PFSK-1 (cell line): ENCODE results near the gene NIT1.
A peak's percentile ranks its signal among the peaks of the same experiment; 100 is the strongest.

Experiments used
- FOXP2 ChIP-seq: optimal IDR thresholded peaks from 2 replicates; pipeline ENCODE3; 2011; ENCODE audit warnings: borderline replicate concordance, control low read depth, inconsistent platforms; ENCODE audit not compliant: insufficient read depth; ENCODE audit errors: extremely low read length, extremely low read depth
- POLR2AphosphoS5 ChIP-seq: IDR thresholded peaks from 2 replicates; pipeline ENCODE4 v1.6.1; 2012; ENCODE audit warnings: low read depth, mild to moderate bottlenecking, control low read depth, low read length, moderate library complexity
- SIN3A ChIP-seq: IDR thresholded peaks from 2 replicates; pipeline ENCODE4 v1.6.1; 2012; ENCODE audit warnings: mild to moderate bottlenecking, low read length, moderate library complexity, borderline replicate concordance; ENCODE audit not compliant: insufficient read depth
- TAF1 ChIP-seq: IDR thresholded peaks from 2 replicates; pipeline ENCODE4 v1.6.1; 2012; ENCODE audit warnings: low read length, control low read depth, borderline replicate concordance; ENCODE audit not compliant: insufficient read depth
- TF ChIP-seq, protein P1 (sequence below), 2 experiments: IDR thresholded peaks; 2 replicates each; pipeline versions ENCODE4 v1.6.1 to v1.8.0; 2011 to 2012; ENCODE audit warnings: low read depth in 2 of 2, low read length in 2 of 2, control low read depth in 1 of 2, inconsistent platforms in 1 of 2, mild to moderate bottlenecking in 1 of 2, moderate library complexity in 1 of 2; ENCODE audit not compliant: insufficient read depth in 1 of 2

NIT1 gene

DNA sequence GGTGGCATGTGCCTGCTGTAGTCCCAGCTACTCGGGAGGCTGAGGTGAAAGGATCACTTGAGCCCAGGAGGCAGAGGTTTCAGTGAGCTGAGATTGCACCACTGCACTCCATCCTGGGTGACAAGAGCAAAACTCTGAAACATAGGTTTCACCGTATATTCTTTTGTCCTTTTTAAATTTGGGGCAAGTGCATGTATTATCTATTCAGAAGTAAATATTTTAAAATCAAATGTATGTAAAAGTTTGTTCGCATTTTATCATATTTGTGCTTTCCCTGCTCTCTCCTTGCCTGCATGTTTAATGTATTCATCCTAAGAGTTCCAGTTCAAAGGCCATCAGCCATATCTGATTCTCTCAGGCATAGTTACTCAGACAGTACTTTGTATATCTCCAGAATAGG is 27.9 kb downstream of the NIT1 start:
- no peak for TF ChIP-seq TAF1
- TF ChIP-seq, protein P1, sequence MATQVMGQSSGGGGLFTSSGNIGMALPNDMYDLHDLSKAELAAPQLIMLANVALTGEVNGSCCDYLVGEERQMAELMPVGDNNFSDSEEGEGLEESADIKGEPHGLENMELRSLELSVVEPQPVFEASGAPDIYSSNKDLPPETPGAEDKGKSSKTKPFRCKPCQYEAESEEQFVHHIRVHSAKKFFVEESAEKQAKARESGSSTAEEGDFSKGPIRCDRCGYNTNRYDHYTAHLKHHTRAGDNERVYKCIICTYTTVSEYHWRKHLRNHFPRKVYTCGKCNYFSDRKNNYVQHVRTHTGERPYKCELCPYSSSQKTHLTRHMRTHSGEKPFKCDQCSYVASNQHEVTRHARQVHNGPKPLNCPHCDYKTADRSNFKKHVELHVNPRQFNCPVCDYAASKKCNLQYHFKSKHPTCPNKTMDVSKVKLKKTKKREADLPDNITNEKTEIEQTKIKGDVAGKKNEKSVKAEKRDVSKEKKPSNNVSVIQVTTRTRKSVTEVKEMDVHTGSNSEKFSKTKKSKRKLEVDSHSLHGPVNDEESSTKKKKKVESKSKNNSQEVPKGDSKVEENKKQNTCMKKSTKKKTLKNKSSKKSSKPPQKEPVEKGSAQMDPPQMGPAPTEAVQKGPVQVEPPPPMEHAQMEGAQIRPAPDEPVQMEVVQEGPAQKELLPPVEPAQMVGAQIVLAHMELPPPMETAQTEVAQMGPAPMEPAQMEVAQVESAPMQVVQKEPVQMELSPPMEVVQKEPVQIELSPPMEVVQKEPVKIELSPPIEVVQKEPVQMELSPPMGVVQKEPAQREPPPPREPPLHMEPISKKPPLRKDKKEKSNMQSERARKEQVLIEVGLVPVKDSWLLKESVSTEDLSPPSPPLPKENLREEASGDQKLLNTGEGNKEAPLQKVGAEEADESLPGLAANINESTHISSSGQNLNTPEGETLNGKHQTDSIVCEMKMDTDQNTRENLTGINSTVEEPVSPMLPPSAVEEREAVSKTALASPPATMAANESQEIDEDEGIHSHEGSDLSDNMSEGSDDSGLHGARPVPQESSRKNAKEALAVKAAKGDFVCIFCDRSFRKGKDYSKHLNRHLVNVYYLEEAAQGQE (IDR thresholded peaks at IDR 0.05; ENCODE audit: insufficient read depth in 1 of 2, low read depth in 2 of 2, low read length in 2 of 2) = no peak
- TF ChIP-seq SIN3A = no peak
- no peak for TF ChIP-seq FOXP2
- no peak for TF ChIP-seq POLR2AphosphoS5

DNA sequence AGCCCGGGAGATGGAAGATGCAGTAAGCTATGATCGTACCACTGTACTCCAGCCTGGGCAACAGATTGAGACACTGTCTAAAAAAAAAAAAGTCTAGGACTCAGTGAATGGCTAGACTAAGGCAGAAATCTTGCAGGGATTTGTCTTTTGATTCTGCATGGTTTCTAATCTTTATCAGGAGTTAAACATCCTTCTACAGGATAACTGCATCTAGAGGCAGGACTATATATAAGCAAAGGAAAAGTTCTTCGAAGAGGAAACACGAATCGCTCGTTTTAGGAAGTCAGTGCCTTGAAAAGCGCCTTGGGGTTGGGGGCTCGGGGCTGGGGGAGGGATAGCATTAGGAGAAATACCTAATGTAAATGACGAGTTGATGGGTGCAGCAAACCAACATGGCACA is 35.3 kb downstream of the NIT1 start:
- TF ChIP-seq, protein P1 (IDR thresholded peaks at IDR 0.05; ENCODE audit: insufficient read depth in 1 of 2, low read depth in 2 of 2, low read length in 2 of 2) = no peak
- TF ChIP-seq POLR2AphosphoS5 (no peak), TAF1 (no peak), FOXP2 (no peak), SIN3A (no peak)

DNA sequence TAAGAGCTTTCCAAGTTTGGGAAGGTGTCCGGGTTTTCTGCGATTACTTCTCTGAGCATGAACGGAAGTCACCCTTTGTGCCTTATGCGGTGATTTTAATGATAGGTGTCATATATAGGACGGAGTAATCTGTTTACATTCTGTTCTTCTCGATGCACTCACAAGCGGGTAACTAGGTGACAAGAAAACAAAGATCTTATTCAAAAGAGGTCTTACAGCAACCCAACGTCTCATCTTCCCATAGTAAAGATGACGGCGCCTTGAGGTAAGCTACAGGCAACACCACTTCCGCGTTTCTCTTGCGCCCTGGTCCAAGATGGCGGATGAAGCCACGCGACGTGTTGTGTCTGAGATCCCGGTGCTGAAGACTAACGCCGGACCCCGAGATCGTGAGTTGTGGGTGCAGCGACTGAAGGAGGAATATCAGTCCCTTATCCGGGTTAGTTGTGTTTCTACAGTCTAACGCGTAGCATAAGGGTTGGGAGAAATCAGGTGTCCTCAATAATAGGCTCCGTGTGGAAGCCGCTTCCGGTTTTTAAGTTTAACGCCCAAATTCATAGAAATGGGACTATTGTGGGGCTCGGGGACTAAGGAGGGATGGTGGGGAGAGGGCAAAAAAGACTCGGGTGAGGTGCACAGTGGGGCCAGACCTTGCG is 35.9 kb downstream of the NIT1 start, which contains the start of gene UFC1:
UFC1 (plus strand) TSS at position 297 of the 656 bp plus-strand sequence; CDS start at position 317, 20 bp downstream.
- TF ChIP-seq SIN3A = peak; percentile 87; the same call in 1 of the 2 replicates
- peak; percentile 98 for TF ChIP-seq TAF1
- TF ChIP-seq, protein P1 (IDR thresholded peaks at IDR 0.05; ENCODE audit: insufficient read depth in 1 of 2, low read depth in 2 of 2, low read length in 2 of 2) = peak in 1 of 2 experiments; percentile 68; a peak in 1 of 4 replicates
- TF ChIP-seq FOXP2 = no peak
- peak; percentile 88 for TF ChIP-seq POLR2AphosphoS5

DNA sequence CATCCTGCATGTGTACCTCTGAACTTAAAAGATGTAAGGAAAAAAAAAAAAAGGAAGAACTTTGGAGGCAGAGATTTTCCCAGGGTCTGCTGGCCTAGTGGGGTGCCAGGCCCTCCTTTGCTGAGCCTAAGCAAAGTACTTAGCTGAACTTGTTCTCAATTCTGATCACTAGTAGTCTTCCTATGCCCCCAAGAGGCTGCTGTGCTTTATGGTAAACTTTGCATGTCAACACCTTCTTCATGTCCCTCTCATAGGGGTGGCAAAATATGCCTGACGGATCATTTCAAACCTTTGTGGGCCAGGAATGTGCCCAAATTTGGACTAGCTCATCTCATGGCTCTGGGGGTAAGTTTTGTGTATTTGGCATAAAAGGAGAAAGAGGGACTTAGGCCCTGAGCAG is 40.0 kb downstream of the NIT1 start:
- TF ChIP-seq, protein P1 (IDR thresholded peaks at IDR 0.05; ENCODE audit: insufficient read depth in 1 of 2, low read depth in 2 of 2, low read length in 2 of 2) = no peak
- TF ChIP-seq TAF1 = no peak
- no peak for TF ChIP-seq POLR2AphosphoS5
- TF ChIP-seq FOXP2 = no peak
- no peak for TF ChIP-seq SIN3A
